ENCODE results near the gene VPS9D1. TPM values are rescaled to one million over a fixed set of nuclear protein-coding genes. Genes with fewer than 3 reads are reported as not detected.

Gene VPS9D1
- total and polyA plus RNA-seq, 4 donors, result 6.1 to 26.1 (median 18.2) TPM

GRCh38 chr16:89727406-89728120 is 6.9 kb upstream of the VPS9D1 start:
- DNase-seq (no peak), ATAC-seq (ENCODE audit: insufficient read depth, low FRiP score) (no peak)
- Histone ChIP-seq H3K4me1 (ENCODE audit: control insufficient read depth in 5 of 5, insufficient read depth in 5 of 5, low read length in 5 of 5) (peaks cover 0 to 15% (median 12%) of the 10 kb centered on the region in 5 donors), H3K27ac (ENCODE audit: low read depth in 1 of 2, low read length in 1 of 2) (no peak overlapping the region), H3K36me3 (ENCODE audit: control insufficient read depth in 4 of 4, insufficient read depth in 4 of 4, low read length in 4 of 4) (peaks cover 21 to 59% (median 40%) of the 10 kb centered on the region in 4 donors), H3K9ac (ENCODE audit: insufficient read depth in 1 of 2, low read length in 2 of 2) (no peak overlapping the region), H3K27me3 (ENCODE audit: control insufficient read depth in 3 of 3, insufficient read depth in 3 of 3, low read length in 2 of 3) (no peaks in the 10 kb centered on the region), H3K4me3 (no peak overlapping the region), H3K9me3 (ENCODE audit: control insufficient read depth in 4 of 4, insufficient read depth in 3 of 4, low read length in 3 of 4) (no peaks in the 10 kb centered on the region)
- 80 to 90% methylated on average over 17 of the region's 17 CpGs for WGBS, 2 donors
- TF ChIP-seq CTCF (IDR thresholded peaks at IDR 0.05; ENCODE audit: control extremely low read depth, extremely low read depth), result no peak

- H3K9ac ChIP-seq (ENCODE audit: insufficient read depth in 1 of 2, low read length in 2 of 2), result no peak overlapping the region
- H3K4me1 ChIP-seq (ENCODE audit: control insufficient read depth in 5 of 5, insufficient read depth in 5 of 5, low read length in 5 of 5), result peaks cover 0 to 32% (median 19%) of the 10 kb centered on the region in 5 donors
- H3K9me3 ChIP-seq (ENCODE audit: control insufficient read depth in 4 of 4, insufficient read depth in 3 of 4, low read length in 3 of 4), result no peaks in the 10 kb centered on the region
- H3K36me3 ChIP-seq (ENCODE audit: control insufficient read depth in 4 of 4, insufficient read depth in 4 of 4, low read length in 4 of 4), result peaks cover 7 to 32% (median 19%) of the 10 kb centered on the region in 4 donors
- WGBS, 2 donors, result 76 to 86% methylated on average over 29 to 30 of the region's 30 CpGs
- H3K27ac ChIP-seq (ENCODE audit: low read depth in 1 of 2, low read length in 1 of 2), result peak overlapping the region in 1 of 2 donors; percentile 98
- no peak for DNase-seq
- no peaks in the 10 kb centered on the region for H3K27me3 ChIP-seq (ENCODE audit: control insufficient read depth in 3 of 3, insufficient read depth in 3 of 3, low read length in 2 of 3)
- no peak for TF ChIP-seq CTCF (IDR thresholded peaks at IDR 0.05; ENCODE audit: control extremely low read depth, extremely low read depth)
- H3K4me3 ChIP-seq, result peak overlapping the region; percentile 0
- no peak for ATAC-seq (ENCODE audit: insufficient read depth, low FRiP score)
These were observed 2.9 kb upstream of the VPS9D1 start for GRCh38 chr16:89723279-89724250.

GRCh38 chr16:89722392-89723278 is 1.9 kb upstream of the VPS9D1 start:
- Histone ChIP-seq H3K27ac (ENCODE audit: low read depth in 1 of 2, low read length in 1 of 2) (peak overlapping the region; percentile 96 to 98), H3K27me3 (ENCODE audit: control insufficient read depth in 3 of 3, insufficient read depth in 3 of 3, low read length in 2 of 3) (no peaks in the 10 kb centered on the region), H3K4me3 (peak overlapping the region; percentile 81), H3K9me3 (ENCODE audit: control insufficient read depth in 4 of 4, insufficient read depth in 3 of 4, low read length in 3 of 4) (no peaks in the 10 kb centered on the region), H3K36me3 (ENCODE audit: control insufficient read depth in 4 of 4, insufficient read depth in 4 of 4, low read length in 4 of 4) (peaks cover 5 to 28% (median 18%) of the 10 kb centered on the region in 4 donors), H3K4me1 (ENCODE audit: control insufficient read depth in 5 of 5, insufficient read depth in 5 of 5, low read length in 5 of 5) (peaks cover 0 to 32% (median 19%) of the 10 kb centered on the region in 5 donors), H3K9ac (ENCODE audit: insufficient read depth in 1 of 2, low read length in 2 of 2) (no peak overlapping the region)
- ATAC-seq (ENCODE audit: insufficient read depth, low FRiP score) (peak; percentile 35), DNase-seq (peak; percentile 24 to 64 (median 45))
- WGBS, 2 donors, result 15% methylated on average over 56 of the region's 56 CpGs
- TF ChIP-seq CTCF (IDR thresholded peaks at IDR 0.05; ENCODE audit: control extremely low read depth, extremely low read depth), result no peak
